Measurements from ENCODE around the gene VPS37C. TPM values are rescaled to one million over a fixed set of nuclear protein-coding genes. Genes with fewer than 3 reads are reported as not detected.

The VPS37C gene
- total RNA-seq, 1 experiment from 2014 or later, result 23.4 TPM

- ATAC-seq, result no peak
- no peak overlapping the region for H3K4me3 Mint-ChIP-seq
- DNase-seq (ENCODE audit: low spot score), result no peak
- H3K4me1 Mint-ChIP-seq, result no peaks in the 10 kb centered on the region
- H3K27me3 Mint-ChIP-seq (ENCODE audit: low read depth), result no peaks in the 10 kb centered on the region
- CTCF ChIA-PET, result no interaction called here
- H3K36me3 Mint-ChIP-seq, result no peaks in the 10 kb centered on the region
- POLR2A ChIA-PET, result no interaction called here
- no peaks in the 10 kb centered on the region for H3K9me3 Mint-ChIP-seq
- TF ChIP-seq ZBTB21 (CRISPR knock-in tag; IDR thresholded peaks at IDR 0.05; ENCODE audit: borderline replicate concordance), result no peak
- TF ChIP-seq, protein P1, sequence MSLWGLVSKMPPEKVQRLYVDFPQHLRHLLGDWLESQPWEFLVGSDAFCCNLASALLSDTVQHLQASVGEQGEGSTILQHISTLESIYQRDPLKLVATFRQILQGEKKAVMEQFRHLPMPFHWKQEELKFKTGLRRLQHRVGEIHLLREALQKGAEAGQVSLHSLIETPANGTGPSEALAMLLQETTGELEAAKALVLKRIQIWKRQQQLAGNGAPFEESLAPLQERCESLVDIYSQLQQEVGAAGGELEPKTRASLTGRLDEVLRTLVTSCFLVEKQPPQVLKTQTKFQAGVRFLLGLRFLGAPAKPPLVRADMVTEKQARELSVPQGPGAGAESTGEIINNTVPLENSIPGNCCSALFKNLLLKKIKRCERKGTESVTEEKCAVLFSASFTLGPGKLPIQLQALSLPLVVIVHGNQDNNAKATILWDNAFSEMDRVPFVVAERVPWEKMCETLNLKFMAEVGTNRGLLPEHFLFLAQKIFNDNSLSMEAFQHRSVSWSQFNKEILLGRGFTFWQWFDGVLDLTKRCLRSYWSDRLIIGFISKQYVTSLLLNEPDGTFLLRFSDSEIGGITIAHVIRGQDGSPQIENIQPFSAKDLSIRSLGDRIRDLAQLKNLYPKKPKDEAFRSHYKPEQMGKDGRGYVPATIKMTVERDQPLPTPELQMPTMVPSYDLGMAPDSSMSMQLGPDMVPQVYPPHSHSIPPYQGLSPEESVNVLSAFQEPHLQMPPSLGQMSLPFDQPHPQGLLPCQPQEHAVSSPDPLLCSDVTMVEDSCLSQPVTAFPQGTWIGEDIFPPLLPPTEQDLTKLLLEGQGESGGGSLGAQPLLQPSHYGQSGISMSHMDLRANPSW (CRISPR knock-in tag; conservative IDR thresholded peaks at IDR 0.05; ENCODE audit: low read depth), result no peak
- no peak for TF ChIP-seq ATF6 (CRISPR knock-in tag; IDR thresholded peaks at IDR 0.05)
- no peak for TF ChIP-seq NR2C2 (CRISPR knock-in tag; IDR thresholded peaks at IDR 0.05)
- no peak for TF ChIP-seq FOXK1 (CRISPR knock-in tag; IDR thresholded peaks at IDR 0.05)
- TF ChIP-seq ATF3 (CRISPR knock-in tag; conservative IDR thresholded peaks at IDR 0.05), result no peak
- TF ChIP-seq, protein P2, sequence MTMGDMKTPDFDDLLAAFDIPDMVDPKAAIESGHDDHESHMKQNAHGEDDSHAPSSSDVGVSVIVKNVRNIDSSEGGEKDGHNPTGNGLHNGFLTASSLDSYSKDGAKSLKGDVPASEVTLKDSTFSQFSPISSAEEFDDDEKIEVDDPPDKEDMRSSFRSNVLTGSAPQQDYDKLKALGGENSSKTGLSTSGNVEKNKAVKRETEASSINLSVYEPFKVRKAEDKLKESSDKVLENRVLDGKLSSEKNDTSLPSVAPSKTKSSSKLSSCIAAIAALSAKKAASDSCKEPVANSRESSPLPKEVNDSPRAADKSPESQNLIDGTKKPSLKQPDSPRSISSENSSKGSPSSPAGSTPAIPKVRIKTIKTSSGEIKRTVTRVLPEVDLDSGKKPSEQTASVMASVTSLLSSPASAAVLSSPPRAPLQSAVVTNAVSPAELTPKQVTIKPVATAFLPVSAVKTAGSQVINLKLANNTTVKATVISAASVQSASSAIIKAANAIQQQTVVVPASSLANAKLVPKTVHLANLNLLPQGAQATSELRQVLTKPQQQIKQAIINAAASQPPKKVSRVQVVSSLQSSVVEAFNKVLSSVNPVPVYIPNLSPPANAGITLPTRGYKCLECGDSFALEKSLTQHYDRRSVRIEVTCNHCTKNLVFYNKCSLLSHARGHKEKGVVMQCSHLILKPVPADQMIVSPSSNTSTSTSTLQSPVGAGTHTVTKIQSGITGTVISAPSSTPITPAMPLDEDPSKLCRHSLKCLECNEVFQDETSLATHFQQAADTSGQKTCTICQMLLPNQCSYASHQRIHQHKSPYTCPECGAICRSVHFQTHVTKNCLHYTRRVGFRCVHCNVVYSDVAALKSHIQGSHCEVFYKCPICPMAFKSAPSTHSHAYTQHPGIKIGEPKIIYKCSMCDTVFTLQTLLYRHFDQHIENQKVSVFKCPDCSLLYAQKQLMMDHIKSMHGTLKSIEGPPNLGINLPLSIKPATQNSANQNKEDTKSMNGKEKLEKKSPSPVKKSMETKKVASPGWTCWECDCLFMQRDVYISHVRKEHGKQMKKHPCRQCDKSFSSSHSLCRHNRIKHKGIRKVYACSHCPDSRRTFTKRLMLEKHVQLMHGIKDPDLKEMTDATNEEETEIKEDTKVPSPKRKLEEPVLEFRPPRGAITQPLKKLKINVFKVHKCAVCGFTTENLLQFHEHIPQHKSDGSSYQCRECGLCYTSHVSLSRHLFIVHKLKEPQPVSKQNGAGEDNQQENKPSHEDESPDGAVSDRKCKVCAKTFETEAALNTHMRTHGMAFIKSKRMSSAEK (CRISPR knock-in tag; IDR thresholded peaks at IDR 0.05; ENCODE audit: borderline replicate concordance), result no peak
- TF ChIP-seq, protein P3, sequence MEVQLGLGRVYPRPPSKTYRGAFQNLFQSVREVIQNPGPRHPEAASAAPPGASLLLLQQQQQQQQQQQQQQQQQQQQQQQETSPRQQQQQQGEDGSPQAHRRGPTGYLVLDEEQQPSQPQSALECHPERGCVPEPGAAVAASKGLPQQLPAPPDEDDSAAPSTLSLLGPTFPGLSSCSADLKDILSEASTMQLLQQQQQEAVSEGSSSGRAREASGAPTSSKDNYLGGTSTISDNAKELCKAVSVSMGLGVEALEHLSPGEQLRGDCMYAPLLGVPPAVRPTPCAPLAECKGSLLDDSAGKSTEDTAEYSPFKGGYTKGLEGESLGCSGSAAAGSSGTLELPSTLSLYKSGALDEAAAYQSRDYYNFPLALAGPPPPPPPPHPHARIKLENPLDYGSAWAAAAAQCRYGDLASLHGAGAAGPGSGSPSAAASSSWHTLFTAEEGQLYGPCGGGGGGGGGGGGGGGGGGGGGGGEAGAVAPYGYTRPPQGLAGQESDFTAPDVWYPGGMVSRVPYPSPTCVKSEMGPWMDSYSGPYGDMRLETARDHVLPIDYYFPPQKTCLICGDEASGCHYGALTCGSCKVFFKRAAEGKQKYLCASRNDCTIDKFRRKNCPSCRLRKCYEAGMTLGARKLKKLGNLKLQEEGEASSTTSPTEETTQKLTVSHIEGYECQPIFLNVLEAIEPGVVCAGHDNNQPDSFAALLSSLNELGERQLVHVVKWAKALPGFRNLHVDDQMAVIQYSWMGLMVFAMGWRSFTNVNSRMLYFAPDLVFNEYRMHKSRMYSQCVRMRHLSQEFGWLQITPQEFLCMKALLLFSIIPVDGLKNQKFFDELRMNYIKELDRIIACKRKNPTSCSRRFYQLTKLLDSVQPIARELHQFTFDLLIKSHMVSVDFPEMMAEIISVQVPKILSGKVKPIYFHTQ (CRISPR knock-in tag; IDR thresholded peaks at IDR 0.05), result no peak
- TF ChIP-seq CDX4 (CRISPR knock-in tag; IDR thresholded peaks at IDR 0.05; ENCODE audit: borderline replicate concordance), result no peak
- no peak for TF ChIP-seq ZNF512 (CRISPR knock-in tag; IDR thresholded peaks at IDR 0.05; ENCODE audit: borderline replicate concordance)
- no peak for TF ChIP-seq ZSCAN18 (CRISPR knock-in tag; IDR thresholded peaks at IDR 0.05)
- TF ChIP-seq ZNF671 (CRISPR knock-in tag; IDR thresholded peaks at IDR 0.05), result no peak
- TF ChIP-seq ZNF138 (CRISPR knock-in tag; conservative IDR thresholded peaks at IDR 0.05), result no peak
- TF ChIP-seq FOXJ3 (CRISPR knock-in tag; IDR thresholded peaks at IDR 0.05; ENCODE audit: borderline replicate concordance), result no peak
- TF ChIP-seq RELA (CRISPR knock-in tag; IDR thresholded peaks at IDR 0.05; ENCODE audit: borderline replicate concordance), result no peak
- no peak overlapping the region for H3K27ac Mint-ChIP-seq
Observed at GRCh38 chr11:61102667-61103571, 58.3 kb downstream of the VPS37C start.
